Measurements from ENCODE around the gene GALNT14.

The GALNT14 gene

DNA sequence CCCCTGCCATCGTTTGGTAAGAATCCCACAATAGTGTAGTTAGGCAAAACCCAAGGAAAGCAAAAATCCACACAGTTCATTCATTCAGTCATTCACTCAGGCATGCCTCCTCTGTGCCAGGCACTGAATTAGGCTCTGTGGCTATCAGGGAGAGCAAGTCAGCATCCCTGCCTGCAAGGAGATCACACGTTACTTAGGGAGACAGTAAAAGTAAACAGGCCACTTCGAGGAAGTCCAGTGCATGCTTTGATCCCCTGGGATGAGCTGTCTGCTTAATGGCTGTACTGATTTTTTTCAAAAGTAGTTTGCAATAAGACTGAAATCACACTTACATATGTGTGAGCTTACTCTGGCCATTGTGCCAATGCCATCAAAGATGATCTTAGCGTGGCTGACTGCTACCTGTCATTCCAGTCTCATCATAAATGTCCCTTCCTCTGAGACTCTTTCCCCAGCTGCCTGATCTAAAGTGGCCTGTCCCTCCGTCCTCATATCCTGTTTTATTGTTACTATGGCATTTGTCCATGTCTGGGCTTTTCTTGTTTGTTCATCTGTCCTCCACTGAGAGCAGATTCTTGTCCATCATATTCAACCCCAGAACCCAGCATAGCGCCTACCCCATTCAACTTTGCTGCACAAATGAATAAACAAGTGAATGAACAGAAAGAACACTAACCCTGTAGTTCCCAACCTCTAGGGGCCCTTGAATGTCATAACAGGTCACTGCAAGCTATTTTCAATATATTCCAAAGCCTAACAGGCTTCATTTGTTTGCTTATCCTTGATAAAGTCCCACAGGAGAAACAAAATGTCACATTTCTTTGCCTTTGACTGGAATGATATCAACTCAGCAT, 84.1 kb downstream of the GALNT14 start:
- DNase-seq = no peak

DNA sequence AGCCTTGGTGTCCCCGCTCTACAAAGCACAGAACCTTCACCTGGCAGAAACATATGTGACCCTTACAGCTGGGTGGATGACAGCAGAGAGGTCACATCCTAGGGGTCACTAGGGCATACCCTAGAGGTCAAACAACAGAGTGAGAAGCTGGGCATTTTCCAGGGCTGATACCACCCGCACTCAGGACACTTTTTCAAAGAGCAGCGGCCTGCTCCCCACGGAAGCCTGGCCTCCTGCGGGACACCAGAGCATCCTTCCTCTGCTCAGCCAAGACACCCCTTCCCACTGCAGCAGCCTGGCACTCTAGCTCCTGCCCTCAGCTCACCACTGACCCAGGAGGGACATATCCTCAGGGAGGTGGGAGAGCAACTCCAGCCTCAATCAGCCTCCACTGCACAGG, 86.0 kb downstream of the GALNT14 start:
- DNase-seq = no peak

DNA sequence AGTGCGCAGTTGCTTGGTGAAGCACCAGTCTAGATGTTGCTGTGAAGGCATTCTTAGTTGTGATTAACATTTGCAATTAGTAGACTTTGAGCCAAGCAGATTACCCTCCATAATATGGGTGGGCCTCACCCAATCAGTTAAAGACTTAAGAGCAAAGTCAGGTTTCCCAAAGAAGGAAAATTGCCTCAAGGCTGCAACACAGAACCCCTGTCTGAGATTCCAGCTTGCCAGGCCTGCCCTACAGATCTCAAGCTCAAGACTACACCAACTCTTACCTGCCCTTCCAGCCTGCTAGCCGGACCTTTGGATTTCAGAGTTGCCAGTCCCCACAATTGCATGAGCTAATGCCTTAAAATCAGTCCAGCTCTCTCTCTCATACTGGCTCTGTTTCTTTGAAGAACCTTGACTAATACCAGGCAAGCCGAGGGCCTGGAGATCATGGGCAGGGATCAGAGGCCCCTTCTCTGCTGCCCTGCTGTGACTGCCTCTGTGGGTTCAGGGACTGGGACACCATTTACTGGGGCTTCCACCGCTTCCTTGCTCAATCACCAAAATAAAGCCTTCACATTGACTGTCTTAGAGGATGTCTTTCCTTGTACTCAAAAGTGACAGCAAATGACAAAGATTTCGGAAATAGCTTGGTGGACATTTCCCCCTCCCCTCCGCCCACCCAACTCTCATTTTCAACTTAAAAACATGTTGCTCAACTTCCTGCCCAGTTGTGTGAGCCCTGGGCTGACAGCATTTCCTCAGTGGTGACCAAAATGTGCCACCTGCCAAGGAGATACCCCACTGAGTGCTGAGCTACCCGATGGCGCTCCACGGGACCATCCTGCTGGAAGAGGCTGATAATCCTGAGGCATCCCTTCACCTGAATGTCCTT, 86.7 kb downstream of the GALNT14 start:
- DNase-seq = peak; percentile 82 to 87

DNA sequence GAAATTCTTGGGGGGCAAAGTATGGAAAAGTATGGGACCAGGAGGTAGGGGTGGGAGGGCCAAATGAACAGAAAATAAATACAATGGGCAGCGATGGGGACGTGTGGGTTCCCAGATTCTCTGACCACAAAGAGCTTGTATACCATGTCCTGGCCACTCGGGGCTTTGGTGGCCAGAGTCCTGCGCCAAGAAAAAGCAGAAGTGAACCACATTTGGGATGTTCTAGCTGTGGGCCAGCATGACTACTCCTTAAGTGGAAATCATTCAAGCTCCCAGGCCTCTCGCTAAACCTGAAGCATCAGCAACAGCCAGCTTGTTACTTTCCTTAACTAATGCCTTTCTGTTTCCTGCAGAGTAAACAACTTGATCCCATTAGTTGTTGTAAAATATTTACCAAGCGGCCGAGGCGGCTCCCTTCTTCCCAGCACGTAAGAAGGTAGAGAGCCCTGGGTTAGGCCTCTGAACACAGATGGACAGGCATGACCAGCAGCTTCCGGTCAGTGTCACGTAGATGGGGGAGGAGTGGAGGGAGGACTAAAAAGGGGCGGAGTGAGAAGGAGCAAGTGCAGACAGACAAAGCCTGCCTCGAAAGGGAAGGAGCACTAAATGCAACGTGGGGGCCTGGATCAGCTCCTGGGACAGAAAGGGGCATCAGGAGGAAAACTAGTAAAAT, 88.2 kb downstream of the GALNT14 start:
- peak; percentile 41 to 57 for DNase-seq

DNA sequence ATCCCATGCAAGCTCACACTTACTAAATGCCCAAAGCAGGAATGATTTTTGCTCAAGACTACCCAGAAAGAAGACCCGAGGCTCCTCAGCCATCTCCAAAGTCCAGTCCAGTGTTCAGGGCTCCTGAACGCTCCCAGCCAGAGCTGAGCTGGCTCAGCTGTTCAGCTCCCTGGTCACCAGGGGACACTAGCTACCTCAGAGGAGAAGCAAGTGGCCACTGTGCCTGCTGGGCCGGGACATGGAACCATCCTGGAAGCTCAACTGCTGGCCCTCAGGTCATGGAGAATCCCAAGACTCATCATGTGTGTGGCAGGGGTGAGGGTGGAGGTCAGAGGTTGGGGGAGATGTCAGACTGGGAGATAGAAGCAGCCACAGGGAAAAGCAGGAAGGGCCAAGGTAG, 89.0 kb downstream of the GALNT14 start:
- no peak for DNase-seq

DNA sequence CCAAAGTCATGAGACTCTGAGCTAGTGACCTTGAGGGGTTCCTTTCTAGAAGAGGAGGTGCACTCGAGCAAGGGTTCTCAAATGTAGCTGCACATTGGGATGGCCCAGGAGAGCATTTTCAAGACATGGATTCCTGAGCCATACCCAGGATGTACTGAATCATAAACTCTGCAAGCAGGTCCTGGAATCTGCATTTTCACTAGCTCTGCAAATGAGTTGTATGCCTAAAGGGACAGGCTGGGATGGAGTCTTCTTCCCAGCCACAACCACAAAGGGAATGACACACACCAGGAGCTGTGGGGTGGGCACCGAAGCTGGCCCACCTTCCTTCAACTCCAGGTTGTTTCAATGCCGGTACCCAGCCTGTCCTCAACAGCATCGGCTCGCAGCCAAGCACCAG, 90.6 kb downstream of the GALNT14 start:
- DNase-seq = no peak

DNA sequence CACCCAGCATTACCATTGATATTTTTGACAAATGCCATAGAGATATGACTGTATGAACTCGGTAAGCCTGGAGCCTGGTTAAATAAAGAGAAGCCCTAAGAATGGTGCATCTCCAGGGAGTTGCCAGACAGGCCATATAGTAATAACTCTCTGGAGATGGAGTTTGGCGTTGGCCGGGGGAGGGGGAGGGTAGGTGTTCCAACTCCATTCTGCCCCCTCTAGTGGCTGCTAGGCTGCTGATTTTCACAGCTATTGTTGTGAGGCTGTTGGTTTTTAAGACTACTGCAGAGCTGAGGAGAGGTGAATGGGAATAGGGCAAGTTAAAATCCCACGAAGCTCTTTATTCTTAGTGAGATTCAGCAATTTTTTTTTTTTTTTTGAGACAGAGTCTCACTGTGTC, 99.9 kb downstream of the GALNT14 start:
- no peak for DNase-seq

DNA sequence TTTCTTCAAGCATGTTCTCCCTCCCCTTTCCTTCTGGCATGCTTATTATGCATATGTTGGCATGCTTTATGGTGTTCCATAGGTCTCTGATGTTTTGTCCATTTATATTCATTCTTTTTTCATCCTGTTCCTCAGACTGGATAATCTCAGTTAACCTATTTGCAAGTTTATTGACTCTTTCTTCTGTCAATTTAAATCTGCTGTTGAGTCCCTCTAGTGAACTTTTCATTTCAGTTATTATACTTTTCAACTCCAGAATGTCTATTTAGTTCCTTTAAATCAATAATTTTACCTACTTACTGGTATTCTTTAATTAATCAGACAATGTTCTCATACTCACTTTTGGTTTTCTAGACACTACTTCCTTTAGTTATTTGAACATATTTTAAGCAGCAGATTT, 101.2 kb downstream of the GALNT14 start:
- no peak for DNase-seq

DNA sequence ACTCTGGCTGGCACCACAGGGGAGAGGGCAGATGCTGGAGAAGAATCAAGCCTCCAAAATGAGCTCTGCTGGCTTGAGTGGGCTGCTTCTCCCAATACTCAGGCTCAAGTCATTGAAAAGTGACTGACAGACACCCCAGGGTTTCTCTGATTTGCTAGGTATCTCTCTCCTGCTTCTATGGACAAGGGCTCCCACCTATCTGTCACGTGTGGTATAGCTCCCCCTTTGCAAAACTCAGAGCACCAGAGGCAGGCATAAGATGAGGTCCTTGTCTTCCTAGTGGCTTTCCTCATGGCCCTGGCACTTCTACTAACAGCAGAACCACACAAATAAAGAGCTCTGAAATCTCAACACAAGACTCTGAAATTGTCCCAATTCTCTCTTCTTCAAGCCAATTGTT, 105.2 kb downstream of the GALNT14 start:
- no peak for DNase-seq

DNA sequence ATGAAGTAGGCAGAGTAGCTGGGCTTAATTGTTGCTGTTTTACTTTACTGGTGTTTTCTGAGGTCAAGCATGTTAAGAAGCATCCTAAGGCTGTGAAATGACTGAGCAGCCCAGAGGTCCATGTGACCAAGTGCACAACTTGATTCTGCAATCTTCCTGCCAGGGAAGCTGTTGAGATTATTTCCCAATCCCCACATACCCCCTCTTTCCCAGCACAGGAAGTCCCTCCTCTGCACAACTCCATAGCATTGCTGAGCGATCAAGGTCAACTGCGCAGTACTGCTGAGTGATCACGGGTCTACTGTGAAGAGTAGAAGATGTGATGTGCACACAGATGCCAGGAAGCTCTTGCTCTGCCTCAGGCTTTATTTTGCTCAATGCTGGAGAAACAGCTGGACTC, 105.8 kb downstream of the GALNT14 start:
- peak; percentile 95 for DNase-seq

DNA sequence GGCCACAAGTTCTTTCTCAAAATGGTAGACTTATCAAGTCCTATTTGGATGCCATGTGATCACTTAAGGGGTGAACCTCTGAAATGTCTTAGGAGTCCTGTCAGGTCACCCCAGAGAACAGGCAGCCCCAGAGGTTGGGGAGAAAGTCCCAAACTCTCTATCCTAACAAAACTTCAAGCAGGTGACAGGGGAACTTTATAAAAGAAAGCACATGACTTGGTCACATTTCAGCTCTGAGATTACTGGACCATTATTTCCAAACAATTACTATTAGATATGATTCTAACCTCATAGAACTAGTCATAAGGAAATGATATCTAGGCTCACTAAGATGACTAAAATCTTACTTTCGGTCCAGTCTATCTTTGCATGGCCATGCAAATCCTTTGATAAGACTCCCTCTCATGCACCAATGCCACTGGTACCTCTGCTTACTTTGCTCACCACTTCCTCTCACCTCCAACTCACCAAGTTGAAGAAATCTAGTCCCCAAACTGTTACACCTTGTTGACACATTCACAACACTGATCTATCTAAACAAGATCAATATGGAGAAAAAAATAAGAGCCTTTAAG, 107.0 kb downstream of the GALNT14 start:
- DNase-seq = no peak

DNA sequence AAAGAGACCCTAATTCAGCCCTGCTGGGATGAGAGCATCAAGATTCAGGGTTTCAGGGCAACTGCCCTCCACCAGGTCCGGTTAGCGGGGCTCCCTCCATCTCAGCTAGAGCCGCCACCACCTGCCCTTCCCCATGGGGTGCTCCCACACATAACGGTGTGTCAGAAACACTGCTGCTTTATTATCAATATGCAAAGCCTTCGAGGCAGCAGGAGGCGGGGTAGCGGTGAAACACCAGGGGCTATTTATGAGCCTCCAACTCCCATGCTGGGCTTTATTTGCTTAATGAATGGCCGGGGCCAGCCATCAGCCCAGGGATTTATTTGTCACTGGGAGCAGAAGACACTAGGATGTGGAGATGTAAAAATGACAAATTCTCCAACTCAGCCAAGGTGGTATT, 109.8 kb downstream of the GALNT14 start:
- DNase-seq = no peak

DNA sequence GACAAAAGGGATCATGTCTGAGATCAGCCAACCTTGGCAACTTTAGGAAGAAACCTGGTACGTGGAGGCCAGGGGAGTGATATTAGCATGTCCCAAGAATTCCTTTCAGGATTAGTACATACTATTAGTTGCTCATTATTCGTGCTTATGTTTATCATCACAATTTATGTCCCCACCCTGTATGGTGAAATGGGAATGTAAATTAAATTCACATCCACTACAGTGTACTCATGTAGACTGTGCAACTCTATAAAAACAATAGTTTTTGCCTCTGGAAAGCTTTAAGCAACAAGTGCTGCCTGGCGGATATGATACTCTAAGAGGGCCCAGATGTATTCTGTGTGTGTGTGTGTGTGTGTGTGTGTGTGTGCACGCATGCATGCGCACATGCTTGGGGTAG, 110.7 kb downstream of the GALNT14 start:
- DNase-seq = no peak

DNA sequence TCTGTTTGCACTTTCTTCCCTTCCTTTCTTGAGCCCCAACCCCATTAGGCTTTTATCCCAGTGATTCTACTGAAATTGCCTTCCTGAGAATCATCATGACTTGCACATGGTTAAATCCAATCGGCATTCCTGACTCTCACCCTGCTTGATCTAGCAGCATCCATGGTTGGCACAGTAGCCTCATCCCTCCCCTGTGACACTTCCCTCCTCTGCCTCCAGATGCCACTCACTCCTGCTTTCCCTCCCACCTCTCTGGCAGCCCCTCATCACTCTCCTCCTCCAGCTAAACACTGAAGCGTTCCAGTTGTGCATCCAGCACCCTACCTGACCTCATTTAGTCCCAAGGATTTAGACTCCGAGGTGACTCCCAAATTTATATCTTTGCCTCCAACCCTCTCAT, 114.7 kb downstream of the GALNT14 start:
- no peak for DNase-seq

DNA sequence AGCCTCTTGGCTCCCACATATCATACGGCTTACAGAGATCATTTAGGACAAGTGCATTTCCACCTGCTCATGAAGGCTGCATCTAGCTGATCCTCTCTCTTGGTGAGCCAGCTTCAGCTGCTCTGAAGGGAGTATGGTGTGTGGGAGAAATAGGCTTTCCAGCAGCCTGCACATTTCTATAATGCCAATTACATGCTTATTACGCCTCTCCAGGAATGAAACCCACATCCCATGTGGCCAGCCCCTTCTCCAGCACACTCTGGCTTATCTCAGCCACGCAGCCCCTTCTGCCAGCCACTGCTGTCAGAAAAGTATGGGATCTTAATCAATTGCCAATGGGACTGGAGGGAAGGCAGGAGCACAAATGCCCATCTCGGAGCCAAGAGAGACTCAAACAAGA, 117.5 kb downstream of the GALNT14 start:
- DNase-seq = no peak

DNA sequence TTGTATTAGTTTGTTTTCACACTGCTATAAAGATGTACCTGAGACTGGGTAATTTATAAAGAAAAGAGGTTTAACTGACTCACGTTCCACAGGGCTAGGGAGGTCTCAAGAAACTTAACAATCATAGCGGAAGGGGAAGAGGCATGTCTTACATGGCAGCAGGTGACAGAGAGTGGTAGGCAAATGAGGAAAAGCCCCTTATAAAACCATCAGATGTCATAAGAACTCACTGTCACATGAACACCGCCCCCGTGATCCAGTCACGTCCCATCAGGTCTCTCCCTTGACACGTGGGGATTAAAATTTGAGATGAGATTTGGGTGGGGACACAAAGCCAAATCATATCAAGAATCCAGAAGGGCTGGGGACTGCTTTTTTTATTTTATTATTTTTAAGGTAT, 120.0 kb downstream of the GALNT14 start:
- no peak for DNase-seq

DNA sequence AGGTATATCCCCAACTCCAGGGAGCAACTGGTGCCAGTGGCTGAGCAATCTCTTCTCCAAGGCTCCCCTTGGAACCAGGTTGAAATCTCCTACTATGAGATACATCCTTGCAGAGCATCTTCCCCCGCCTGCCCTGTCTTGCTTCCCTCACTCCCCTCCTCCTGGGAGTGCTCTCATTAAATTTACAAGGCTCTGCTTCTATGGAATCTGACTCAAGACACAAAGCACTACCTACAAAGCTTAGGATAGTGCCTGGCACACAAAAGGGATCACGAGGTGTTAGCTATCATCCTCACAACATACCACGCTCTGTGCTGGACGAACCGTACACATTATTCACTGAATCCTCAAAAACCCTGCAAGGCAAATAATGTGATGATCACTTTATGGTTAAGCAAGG, 121.6 kb downstream of the GALNT14 start:
- DNase-seq = no peak

DNA sequence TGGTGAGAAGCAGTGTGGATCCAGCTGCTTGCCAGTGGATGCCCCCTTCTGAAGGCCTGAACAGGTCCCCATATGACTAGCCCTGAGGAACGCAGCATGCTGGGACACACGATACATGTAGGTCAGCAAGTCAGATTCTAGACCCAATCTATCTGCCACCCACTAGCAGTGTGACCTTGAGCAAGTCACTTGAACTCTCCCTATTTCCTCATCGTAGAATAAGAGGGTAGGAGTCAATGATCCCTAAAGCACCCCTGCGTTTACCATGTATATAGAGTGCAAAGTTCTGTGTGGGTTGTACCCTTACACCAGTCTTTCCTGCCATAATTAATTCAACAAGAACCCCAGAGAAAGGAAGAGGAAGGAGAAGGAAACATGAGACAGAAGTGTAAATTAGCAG, 123.7 kb downstream of the GALNT14 start:
- peak; percentile 47 to 59 for DNase-seq

DNA sequence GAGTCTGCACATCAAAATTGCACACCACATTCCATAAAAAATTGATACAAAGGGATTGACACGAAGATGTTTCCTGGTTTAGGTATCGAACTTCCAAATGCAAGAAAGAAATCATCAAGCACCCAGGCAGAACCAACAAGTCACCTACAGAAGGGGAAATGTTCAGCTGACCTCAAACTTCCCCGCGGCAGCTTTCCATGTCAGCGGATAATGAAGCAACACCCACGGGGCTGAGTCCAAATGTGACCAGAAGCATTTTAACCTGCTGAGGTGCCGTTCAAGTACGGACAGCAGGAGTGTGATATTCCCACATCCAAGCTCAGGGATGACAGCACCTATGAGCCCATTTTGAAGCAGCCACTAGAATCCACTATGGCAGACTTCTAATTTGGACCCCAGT, 124.9 kb downstream of the GALNT14 start:
- DNase-seq = peak; percentile 33 to 73

DNA sequence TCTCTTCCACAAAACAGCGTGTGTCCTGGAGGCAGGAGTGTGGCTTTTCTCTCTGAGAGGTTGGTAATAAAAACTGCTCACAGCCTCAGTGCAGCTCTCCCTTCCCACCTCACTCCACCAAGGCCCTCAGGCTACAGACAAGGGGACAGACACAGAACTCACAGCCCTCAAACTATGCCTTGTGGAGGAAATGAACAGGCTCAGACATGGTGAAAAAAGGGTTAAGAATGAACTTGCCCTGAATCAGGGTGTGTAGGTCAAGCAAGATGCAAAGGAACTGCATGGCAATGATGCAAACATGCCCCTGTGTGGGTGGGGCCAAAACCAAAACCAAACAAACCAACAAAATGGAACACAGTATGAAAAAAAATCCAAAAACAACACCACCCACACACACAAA, 125.8 kb downstream of the GALNT14 start:
- DNase-seq = peak; percentile 56 to 81

DNA sequence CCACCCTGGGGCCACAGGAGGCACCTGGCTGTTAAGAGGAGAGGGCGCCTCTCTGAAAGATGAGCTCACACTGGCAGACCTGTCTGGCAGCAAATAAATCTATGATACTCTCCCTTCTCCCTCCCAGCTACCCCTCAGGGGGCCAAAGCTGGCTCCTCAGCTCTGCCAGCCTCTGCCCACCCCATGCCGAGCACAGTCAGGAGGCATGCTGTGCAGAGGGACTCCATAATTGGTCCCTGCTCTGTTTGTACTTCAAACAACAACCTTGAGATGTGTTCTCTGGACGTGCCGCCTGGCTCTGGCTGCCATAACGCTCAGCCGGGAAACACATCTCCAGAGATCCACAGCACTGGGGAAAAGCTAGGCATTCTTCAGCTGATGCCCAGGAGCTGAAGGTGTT, 126.7 kb downstream of the GALNT14 start:
- no peak for DNase-seq

DNA sequence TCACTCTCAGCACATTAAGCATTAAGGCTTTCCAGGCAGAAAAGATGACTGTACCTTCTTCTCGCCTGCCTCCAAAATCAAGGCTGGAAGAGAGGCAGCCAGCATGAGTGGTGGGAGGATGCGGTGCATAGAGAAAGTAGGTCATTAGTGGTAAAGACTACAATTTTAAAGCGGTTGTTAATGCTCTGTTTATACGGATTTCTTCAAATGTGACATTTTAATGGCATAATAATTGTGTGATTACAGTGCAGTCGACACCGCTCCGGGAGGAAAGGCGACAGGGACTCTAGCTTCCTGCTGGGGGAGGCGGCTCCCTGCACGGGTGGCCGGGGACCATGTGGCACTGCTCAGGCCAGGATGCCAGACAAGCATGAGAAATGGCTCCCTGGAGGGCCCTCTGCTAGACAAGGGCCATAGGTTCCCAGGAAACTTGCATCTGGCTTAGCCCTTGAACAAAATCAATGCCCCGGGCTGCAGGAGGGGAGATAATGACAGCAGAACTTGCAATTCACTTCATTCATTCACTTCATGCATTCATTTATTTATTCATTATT, 129.6 kb downstream of the GALNT14 start:
- no peak for DNase-seq

DNA sequence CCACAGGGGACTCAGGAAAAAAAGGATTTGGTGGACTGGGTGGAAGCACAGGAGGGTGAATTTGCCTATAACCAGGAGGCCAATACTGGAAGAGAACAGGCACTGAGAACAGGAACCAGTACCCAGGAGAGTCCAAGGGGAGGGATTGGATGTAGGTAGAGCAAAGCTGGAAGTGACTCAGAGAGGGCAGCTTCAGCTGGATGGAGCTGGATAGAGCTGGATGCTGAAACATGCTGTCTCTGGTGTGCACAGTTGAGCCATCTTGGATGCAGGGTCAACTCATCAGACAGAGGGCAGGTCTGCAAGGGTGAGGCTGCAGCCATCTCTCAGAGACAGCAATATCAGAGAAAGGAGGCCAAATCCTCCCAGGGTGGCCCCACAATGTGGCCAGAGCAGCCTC, 134.0 kb downstream of the GALNT14 start:
- DNase-seq = no peak
